Thoracic aorta (tissue), 2 donors: ENCODE results near the gene XRN1. TPM values are rescaled to one million over a fixed set of nuclear protein-coding genes. Genes with fewer than 3 reads are reported as not detected.

Experiments
- ATAC-seq: fragments of 150-250 bp; one replicate; pipeline ENCODE4 v1.8.0; 2017; ENCODE audit warnings: low read depth; ENCODE audit not compliant: insufficient number of reproducible peaks, low FRiP score
- DNase-seq: peaks from one replicate; pipeline ENCODE4 v3.0.0-alpha.2; 2020; ENCODE audit warnings: low spot score
- H3K27ac ChIP-seq, 2 donors: fragments of 200-600 bp; sonication (generic); 1 replicate in 1 of 2; 2 replicates in 1 of 2; pipeline ENCODE4 v1.5.1; 2016; ENCODE audit warnings: mild to moderate bottlenecking in 2 of 2, moderate library complexity in 2 of 2
- H3K27me3 ChIP-seq: fragments of 200-600 bp; sonication (generic); replicated peaks from 2 replicates; pipeline ENCODE4 v1.6.0; 2016; ENCODE audit warnings: mild to moderate bottlenecking; ENCODE audit not compliant: insufficient read depth
- H3K36me3 ChIP-seq: fragments of 200-600 bp; sonication (generic); one replicate; pipeline ENCODE4 v1.5.1; 2016
- H3K4me1 ChIP-seq, 2 donors: fragments of 200-600 bp; sonication (generic); 1 replicate in 1 of 2; 2 replicates in 1 of 2; pipeline versions ENCODE4 v1.5.1 to v1.6.0; 2016; ENCODE audit warnings: low read depth in 2 of 2, mild to moderate bottlenecking in 1 of 2; ENCODE audit not compliant: control insufficient read depth in 1 of 2
- H3K4me3 ChIP-seq: fragments of 200-600 bp; sonication (generic); 2 replicates; pipeline ENCODE4 v1.5.1; 2016; ENCODE audit warnings: mild to moderate bottlenecking
- H3K9me3 ChIP-seq: fragments of 200-600 bp; sonication (generic); 2 replicates; pipeline ENCODE4 v1.5.1; 2016
- CTCF ChIP-seq: fragments of 200-600 bp; sonication (generic); IDR thresholded peaks from one replicate; pipeline ENCODE4 v1.5.1; 2019; ENCODE audit warnings: antibody characterized with exemption
- total RNA-seq, 2 donors: library from RNA; depleted of rRNA; stranded (reverse); fragments of >200 nt; gene quantifications; one replicate each; pipeline versions ENCODE4 v1.1.0 to v1.2.3, GENCODE V29; 2016

XRN1 gene
- total RNA-seq, 2 donors from 2014 or later, result 29.0 to 66.9 TPM

DNA sequence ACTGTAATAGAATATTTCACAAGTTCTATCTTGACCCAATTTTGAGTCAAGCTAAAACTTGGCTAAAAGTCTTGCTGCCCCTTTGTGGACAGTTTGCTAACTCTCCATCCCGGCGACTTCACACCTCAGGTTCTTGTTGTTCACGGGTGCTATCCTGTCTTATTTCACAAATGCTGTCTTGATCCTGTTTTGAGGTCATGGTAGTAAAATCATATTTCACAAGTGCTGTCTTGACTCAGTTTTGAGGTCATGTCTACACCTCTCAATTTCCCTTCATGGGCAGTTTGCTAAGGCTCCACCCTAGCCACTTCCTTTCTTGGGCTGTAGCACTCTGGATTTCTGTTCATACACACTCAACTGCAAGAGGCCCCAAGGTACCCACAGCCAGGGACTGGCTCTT lies 177.4 kb downstream of the XRN1 start:
- ATAC-seq, result no peak

GRCh38 chr3:142269767-142270166 lies 178.1 kb downstream of the XRN1 start:
- no peak for TF ChIP-seq CTCF
- ATAC-seq (no peak), DNase-seq (no peak)
- Histone ChIP-seq H3K36me3 (no peaks in the 10 kb centered on the region), H3K4me1 (no peaks in the 10 kb centered on the region), H3K27me3 (no peaks in the 10 kb centered on the region), H3K27ac (no peak overlapping the region), H3K9me3 (no peaks in the 10 kb centered on the region), H3K4me3 (no peak overlapping the region)

More for the DNA sequence above, 177.4 kb downstream of the XRN1 start:
- TF ChIP-seq CTCF, result no peak
- DNase-seq, result no peak
- Histone ChIP-seq H3K27me3 (no peaks in the 10 kb centered on the region), H3K27ac (no peak overlapping the region), H3K36me3 (no peaks in the 10 kb centered on the region), H3K9me3 (no peaks in the 10 kb centered on the region), H3K4me1 (peaks cover 5 to 6% of the 10 kb centered on the region in 2 donors), H3K4me3 (no peak overlapping the region)

GRCh38 chr3:142268426-142268825 lies 179.4 kb downstream of the XRN1 start:
- no peaks in the 10 kb centered on the region for H3K27me3 ChIP-seq
- H3K36me3 ChIP-seq, result no peaks in the 10 kb centered on the region
- TF ChIP-seq CTCF, result no peak
- DNase-seq (no peak), ATAC-seq (no peak)
- H3K9me3 ChIP-seq, result no peaks in the 10 kb centered on the region
- H3K4me1 ChIP-seq, result no peaks in the 10 kb centered on the region
- no peak overlapping the region for H3K4me3 ChIP-seq
- no peak overlapping the region for H3K27ac ChIP-seq

DNA sequence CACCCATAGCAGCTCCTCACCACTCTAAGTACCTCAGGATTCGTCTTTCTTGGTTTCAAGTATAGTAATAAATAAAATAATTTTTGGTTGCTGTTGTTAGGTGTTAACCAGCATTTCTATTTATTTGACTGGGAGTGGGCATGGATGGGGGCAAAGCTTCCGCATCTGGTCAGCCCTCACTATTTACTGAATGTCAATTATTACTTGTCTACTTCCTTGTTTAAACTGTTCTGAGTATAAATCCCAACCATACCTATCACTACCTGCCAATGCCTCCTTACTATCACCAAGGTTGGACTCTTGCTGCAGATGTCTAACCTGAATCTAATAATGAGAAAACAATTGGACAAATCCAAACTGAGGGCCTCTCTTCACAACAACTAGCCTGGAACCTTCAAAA lies 180.6 kb downstream of the XRN1 start:
- Histone ChIP-seq H3K4me3 (no peak overlapping the region), H3K4me1 (no peaks in the 10 kb centered on the region), H3K9me3 (no peaks in the 10 kb centered on the region), H3K36me3 (no peaks in the 10 kb centered on the region), H3K27ac (no peak overlapping the region), H3K27me3 (no peaks in the 10 kb centered on the region)
- ATAC-seq, result no peak
- TF ChIP-seq CTCF, result no peak
- DNase-seq, result no peak

DNA sequence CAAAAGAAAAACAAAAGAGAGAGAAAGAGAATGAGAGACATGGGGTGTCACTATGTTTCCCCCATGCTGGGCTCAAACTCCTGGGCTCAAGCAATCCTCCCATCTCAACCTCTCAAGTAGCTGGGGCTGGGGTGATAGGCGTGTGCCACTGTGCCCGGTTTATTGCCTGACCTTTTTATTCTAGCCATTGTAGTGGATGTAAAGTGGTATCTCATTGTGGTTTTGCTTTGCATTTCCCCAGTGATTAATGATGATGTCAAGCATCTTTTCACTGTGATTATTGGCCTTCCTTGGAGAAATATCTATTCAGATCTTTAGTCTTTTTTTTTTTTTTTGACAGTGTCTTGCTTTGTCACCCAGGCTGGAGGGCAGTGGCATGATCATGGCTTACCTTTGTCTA lies 184.7 kb downstream of the XRN1 start:
- no peak overlapping the region for H3K4me3 ChIP-seq
- no peaks in the 10 kb centered on the region for H3K27me3 ChIP-seq
- H3K36me3 ChIP-seq, result no peaks in the 10 kb centered on the region
- H3K27ac ChIP-seq, result no peak overlapping the region
- H3K4me1 ChIP-seq, result no peaks in the 10 kb centered on the region
- TF ChIP-seq CTCF, result no peak
- no peaks in the 10 kb centered on the region for H3K9me3 ChIP-seq
- ATAC-seq, result no peak
- DNase-seq, result no peak
